ENCODE data around the gene RGS17.
"Not testable (repeated sequence)": the region's sequence is repeated elsewhere in the genome, so short reads cannot be mapped to it uniquely, and the experiment has no call there.

The RGS17 gene

DNA sequence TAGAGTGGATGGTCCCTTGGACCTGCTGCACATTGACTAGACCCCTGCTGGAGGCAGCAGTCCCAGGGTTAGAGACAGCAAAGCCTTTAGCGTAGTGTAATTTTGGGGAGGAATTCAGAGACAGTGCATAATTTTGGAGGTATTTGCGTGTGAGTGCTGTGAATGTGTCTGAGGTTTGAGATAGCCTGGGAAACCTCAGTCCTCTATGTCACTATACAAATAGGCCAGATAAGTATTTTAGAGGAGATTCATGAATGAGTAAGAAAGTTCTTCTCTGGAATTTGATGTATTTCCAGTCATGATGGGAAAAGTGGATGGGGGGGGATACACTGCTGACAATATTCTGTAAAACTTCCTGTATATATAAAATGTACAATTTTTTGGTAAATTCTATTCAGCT lies 102.8 kb downstream of the RGS17 start:
- DNase-seq = no peak

DNA sequence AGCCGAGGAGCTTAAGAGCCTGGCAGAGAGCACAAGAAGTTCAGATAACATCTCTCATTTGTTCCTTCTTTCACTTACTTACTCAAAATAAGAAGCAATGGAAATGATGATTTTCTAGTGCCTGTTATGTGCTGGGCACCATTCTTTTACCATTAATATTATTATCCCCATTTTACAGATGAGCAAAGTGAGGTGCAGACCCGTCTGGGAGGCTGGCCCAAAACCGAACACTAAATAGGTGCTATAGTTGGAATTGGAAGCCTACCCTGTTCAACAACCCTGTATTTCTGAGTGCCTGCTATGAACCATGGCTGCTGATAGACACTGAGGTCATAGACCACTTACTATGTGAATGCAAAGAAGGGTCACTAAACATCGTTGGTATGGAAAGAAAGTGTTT lies 103.6 kb downstream of the RGS17 start:
- DNase-seq = no peak

- no peak for DNase-seq
Observed at GRCh38 chr6:153024709-153025017, 106.4 kb downstream of the RGS17 start.

DNA sequence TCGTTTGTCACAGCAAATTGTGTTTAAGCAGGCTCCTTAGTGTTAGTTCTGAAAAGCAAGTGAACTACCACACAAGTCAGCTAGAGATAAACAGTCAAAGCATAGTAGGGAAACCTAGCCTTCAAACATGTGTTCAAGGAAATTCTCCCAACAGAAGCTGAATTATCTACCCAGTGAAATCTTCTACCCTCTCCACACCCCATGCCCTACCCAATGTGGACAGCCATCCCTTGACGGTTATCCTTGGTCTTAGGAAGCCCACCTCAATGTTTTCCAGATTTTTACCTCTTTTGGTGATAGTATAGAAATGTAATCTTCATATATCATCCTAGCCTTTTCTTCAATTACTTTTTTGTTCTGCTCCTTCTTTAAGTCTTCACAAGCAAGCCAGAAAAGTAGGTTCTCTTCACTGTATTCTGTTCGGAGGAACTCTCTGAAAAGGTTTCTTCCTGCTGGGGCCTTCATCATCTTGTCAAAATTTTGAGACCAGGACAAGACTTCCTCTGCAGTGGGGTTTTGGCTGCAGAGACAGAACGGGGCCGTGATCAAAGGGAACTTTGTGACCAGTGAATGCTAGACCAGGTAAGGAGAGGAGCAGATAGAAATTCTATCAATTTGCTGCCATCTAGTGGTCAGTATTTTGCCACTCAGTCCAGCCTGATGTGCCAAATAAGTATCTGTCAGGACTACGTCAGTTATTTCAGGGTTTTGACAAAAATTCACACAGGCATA lies 106.9 kb downstream of the RGS17 start:
- peak; percentile 36 for DNase-seq

DNA sequence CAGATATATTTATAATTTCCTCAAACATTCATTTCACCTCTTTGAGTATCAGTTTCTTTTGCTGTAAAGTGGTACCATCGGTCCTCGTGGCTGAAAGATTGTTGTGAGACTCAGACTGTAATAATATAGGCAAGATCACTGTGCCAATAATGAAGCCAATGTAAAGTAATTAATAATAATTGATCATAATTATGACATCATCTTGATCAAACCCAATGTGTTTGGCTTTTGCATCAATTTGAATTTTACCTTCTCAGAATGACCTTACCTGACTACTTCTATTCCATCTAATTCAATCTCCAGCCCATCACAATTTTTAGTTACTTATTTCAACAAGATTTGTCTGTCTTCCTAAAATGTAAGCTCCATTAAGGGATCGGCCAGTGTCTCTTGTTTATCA lies 112.7 kb downstream of the RGS17 start:
- no peak for DNase-seq

DNA sequence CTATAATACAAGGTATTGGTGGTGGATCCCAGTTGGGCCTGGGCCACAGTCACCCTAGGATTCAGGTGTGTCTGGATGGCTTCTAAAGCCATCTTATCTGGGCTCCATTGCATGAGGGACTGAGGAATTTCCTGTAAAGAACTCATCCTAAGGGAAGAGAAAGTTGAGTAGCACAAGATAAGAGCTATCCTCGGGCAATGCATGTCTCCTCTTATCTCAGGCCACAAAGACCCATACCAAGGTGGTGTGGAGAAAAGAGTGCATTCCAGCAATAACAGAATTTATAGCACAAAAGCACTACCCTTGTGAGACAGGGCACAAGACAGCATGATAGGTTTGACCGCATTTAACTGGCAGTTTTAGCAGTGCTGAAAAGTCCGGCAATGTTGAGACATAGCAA lies 114.2 kb downstream of the RGS17 start:
- no peak for DNase-seq

DNA sequence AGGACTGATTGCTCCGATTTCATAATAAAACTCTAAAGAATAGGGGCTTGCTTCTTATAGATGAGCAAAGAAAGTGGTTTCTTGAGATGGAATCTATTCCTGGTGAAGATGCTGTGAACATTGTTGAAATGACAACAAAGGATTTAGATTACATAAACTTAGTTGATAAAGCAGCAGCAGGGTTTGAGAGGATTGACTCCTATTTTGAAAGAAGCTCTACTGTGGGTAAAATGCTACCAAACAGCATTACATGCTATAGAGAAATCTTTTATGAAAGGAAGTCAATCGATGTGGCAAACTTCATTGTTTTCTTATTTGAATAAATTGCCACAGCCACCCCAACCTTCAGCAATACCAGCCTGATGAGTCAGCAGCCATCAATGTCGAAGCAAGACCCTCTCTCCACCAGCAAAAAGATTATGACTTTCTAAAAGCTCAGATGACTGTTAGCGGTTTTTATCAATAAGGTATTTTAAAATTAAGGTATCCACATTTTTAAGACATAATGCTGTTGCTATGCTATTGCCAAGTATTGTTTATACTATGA lies 115.9 kb downstream of the RGS17 start:
- DNase-seq = no peak

DNA sequence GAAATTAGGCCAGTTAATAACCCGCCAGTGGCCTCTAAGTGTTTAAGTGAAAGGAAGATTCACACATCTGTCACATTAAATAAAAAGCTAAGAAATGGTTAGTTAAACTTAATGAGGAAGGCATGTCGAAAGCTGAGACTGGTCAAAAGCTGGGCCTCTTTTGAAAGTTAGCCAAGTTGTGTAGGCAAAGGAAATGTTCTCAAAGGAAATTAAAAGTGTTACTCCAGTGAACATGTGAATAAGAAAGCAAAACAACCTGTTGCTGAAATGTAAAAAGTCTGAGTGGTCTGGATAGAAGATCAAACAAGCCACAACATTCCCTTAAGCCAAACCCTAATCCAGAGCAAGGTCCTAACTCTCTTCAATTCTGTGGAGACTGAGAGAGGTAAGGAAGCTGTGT lies 117.6 kb downstream of the RGS17 start:
- no peak for DNase-seq

DNA sequence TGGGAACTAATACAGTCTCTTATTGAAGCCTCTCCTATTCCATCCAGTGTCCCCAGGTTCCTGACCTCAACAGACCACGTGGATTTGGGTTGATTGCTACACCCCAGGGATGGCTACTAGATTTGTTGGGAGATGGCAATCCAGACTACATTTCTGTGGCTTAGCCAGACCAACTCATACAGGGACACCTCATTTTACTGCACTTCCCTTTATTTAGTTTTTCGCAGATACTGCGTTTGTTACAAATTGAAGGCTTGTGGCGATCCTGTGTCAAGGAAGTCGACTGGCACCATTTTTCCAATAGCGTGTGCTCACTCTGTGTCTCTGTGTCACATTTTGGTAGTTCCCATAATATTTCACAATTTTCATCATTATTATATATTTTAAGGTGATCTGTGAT lies 118.2 kb downstream of the RGS17 start:
- DNase-seq = no peak

DNA sequence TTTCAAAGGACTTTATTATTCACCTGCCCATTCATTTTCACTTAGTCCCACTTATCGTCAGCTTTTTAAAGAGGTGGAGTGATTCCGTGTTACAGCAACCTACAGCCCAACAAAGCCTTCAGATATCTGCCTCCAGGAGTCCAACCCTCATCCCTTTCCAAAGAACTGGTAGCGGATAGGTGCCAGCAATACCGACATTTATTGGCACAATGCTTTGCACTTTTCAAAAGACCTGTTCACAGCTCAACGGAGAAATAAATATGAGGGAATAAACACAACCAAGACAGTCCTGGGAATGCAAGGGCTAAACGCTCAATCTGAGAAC lies 127.8 kb downstream of the RGS17 start:
- DNase-seq = no peak

GRCh38 chr6:153002613-153003365 lies 128.3 kb downstream of the RGS17 start, which contains the start of gene MTRF1L:
TSS of gene MTRF1L (minus strand) at chr6:153002709. CDS start at chr6:153002685, 24 bp downstream.
- peak; percentile 88 for DNase-seq

DNA sequence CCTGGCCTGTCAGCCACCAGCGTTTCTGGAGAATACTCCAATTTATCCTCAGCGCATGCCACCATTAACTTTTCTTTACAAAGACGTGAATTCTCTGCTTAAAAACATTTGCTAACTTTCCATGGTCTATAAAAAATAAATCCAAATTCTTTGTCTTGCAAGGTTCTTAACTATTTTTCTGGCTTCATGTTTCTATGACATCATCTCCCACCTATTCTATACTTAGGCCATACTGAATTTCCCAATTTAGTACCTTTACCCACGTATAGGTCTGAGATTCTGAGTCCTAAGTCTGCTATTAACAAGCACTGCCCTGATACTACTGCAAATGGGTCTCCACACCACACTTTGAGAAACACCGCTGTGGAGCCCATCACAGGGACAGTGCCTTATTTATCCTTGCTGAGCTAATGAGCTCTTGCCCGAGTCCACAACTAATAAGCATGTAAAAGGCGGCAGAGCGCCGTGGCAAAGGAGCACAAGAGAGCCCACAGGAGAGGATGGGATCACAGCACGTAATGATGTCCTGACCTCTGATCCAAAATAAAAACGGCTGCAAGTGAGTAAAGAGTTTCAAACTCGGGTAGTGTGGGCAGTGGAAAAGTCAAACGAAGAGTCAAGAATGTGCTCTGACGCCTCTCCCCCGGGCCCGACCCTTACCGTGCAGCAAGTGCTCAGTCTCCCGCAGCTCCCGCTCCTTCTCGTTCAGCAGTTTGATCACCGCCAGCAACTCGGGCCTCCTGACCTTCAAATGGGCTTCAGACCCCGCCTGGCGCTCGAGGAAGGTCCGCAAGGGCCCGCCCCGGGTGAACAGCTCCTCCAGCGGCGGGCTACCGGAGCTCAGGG lies 129.1 kb downstream of the RGS17 start:
- DNase-seq = no peak

DNA sequence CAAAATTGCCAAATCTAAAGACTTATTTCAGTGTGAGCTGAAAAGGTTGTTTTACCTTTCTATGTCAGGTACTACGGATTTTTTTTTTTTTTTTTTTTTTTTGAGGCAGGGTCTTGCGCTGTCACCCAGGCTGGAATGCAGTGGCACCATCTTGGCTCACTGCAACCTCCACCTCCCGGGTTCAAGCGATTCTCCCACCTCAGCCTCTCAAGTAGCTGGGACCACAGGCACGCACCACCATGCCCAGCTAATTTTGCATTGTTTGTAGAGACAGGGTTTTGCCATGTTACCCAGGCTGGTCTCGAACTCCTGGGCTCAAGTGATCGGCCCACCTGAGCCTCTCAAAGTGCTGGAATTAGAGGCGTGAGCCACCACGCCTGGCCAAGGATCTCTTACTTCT lies 130.3 kb downstream of the RGS17 start:
- not testable (repeated sequence) for DNase-seq

GRCh38 chr6:153000243-153000642 lies 130.8 kb downstream of the RGS17 start:
- DNase-seq = no peak

DNA sequence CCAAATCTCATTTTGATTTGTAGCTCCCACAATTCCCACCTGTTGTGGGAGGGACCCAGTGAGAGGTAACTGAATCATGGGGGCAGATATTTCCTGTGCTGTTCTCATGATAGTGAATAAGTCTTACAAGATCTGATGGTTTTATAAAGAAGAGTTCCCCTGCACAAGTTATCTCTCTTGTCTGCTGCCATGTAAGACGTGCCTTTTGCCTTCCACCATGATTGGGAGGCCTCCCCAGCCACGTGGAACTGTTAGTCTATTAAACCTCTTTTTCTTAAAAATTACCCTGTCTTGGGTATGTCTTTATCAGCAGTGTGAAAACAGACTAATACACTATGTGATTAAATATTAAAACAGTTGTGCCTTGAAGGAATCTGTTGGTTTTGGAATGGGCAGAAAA lies 131.5 kb downstream of the RGS17 start:
- DNase-seq = not testable (repeated sequence)

DNA sequence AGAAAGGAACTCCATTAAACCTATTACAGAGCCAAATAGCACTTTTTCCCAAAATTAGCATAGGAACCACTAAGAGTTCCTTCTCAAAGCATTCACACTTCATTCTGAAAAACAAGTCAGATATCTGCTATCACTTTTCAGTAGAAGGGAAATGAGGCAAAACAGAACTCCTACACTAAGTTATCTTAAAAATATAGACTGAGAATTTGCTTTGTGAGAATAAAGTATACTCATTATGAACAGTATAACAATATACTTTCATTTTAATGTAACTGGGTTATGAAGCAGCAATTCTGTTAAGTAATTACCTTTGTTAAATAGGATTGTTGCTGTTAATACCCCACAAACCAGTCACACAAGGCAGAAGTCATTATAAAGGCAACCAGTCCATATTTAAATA lies 137.2 kb downstream of the RGS17 start:
- no peak for DNase-seq

GRCh38 chr6:152993431-152993830 lies 137.7 kb downstream of the RGS17 start:
- DNase-seq = no peak

- no peak for DNase-seq
Observed at GRCh38 chr6:152986978-152987377, 144.1 kb downstream of the RGS17 start.

GRCh38 chr6:152985300-152985699 lies 145.8 kb downstream of the RGS17 start:
- DNase-seq = not testable (repeated sequence)

- peak; percentile 24 for DNase-seq
Observed at GRCh38 chr6:152984513-152984872, 146.6 kb downstream of the RGS17 start.

- DNase-seq = peak; percentile 44
Observed at GRCh38 chr6:152983637-152984512, 147.2 kb downstream of the RGS17 start.

- DNase-seq = peak; percentile 94
Observed at GRCh38 chr6:152982904-152983636, 148.0 kb downstream of the RGS17 start, which contains the start of gene FBXO5. TSS of gene FBXO5 (minus strand) at chr6:152983041. CDS start at chr6:152982959, 82 bp downstream.
